Gastroesophageal sphincter (tissue), 4 donors: Measurements from ENCODE around the gene TAF13. TPM values are rescaled to one million over a fixed set of nuclear protein-coding genes. Genes with fewer than 3 reads are reported as not detected.
"Not testable (repeated sequence)": the region's sequence is repeated elsewhere in the genome, so short reads cannot be mapped to it uniquely, and the experiment has no call there.

Experiments
- ATAC-seq: fragments of 150-250 bp; one replicate; pipeline ENCODE4 v1.9.1; 2016; ENCODE audit warnings: mild to moderate bottlenecking, moderate library complexity
- H3K27ac ChIP-seq, 4 donors: fragments of 200-600 bp; sonication (generic) in 3 of 4; 1 replicate in 3 of 4; 2 replicates in 1 of 4; pipeline ENCODE4 v1.5.1; 2016 to 2019
- H3K27me3 ChIP-seq: fragments of 200-600 bp; sonication (generic); one replicate; pipeline ENCODE4 v1.5.1; 2019
- H3K36me3 ChIP-seq, 2 donors: fragments of 200-600 bp; sonication (generic); one replicate each; pipeline ENCODE4 v1.5.1; 2019; ENCODE audit warnings: control low read depth in 1 of 2
- H3K4me1 ChIP-seq, 3 donors: fragments of 200-600 bp; sonication (generic); 1 replicate in 2 of 3; 2 replicates in 1 of 3; pipeline ENCODE4 v1.5.1; 2016 to 2019; ENCODE audit warnings: control low read depth in 2 of 3
- H3K4me3 ChIP-seq, 2 donors: fragments of 200-600 bp; sonication (generic); one replicate each; pipeline ENCODE4 v1.5.1; 2019; ENCODE audit warnings: mild to moderate bottlenecking in 1 of 2, moderate library complexity in 1 of 2
- H3K9me3 ChIP-seq, 3 donors: fragments of 200-600 bp; sonication (generic); one replicate each; pipeline ENCODE4 v1.5.1; 2017 to 2019; ENCODE audit warnings: control low read depth in 2 of 3
- CTCF ChIP-seq, 4 experiments: fragments of 200-600 bp in 2 of 4; fragments of 450-650 bp in 2 of 4; sonication (generic) in 1 of 4; IDR thresholded peaks; one replicate each; pipeline ENCODE4 v1.5.1; 2017 to 2019; ENCODE audit warnings: antibody characterized with exemption in 4 of 4, mild to moderate bottlenecking in 2 of 4, moderate library complexity in 2 of 4
- EP300 ChIP-seq: sonication (generic); formaldehyde crosslinking; IDR thresholded peaks from one replicate; pipeline ENCODE4 v1.6.1; 2017; ENCODE audit warnings: antibody characterized with exemption, mild to moderate bottlenecking
- POLR2A ChIP-seq, 2 donors: fragments of 450-650 bp; IDR thresholded peaks; one replicate each; pipeline ENCODE4 v1.6.1; 2017; ENCODE audit warnings: antibody characterized with exemption in 2 of 2, mild to moderate bottlenecking in 2 of 2, moderate library complexity in 1 of 2
- POLR2AphosphoS5 ChIP-seq: sonication (generic); formaldehyde crosslinking; IDR thresholded peaks from one replicate; pipeline ENCODE4 v1.6.1; 2017; ENCODE audit warnings: antibody characterized with exemption
- WGBS, 2 donors: methylation state at CpG; one replicate each; pipeline ENCODE4 v1.1.5; 2018; ENCODE audit warnings: low coverage in 1 of 2; 5-methylcytosine and 5-hydroxymethylcytosine counted together
- total RNA-seq, 4 donors: library from RNA; depleted of rRNA; stranded (reverse); fragments of >200 nt; gene quantifications; one replicate each; pipeline ENCODE4 v1.1.0, GENCODE V29; 2016

The TAF13 gene
- total RNA-seq, 4 donors from 2014 or later: 54.8 to 73.1 (median 59.1) TPM

- Histone ChIP-seq H3K27ac (no peak overlapping the region), H3K36me3 (peaks cover 0 to 73% of the 10 kb centered on the region in 2 donors), H3K9me3 (no peaks in the 10 kb centered on the region), H3K4me1 (no peaks in the 10 kb centered on the region), H3K27me3 (no peaks in the 10 kb centered on the region), H3K4me3 (no peak overlapping the region)
- 88 to 94% methylated on average over 2 to 3 of the region's 3 CpGs for WGBS, 2 donors
- TF ChIP-seq CTCF (IDR thresholded peaks at IDR 0.05) (no peak), POLR2A (IDR thresholded peaks at IDR 0.05) (no peak), EP300 (no peak), POLR2AphosphoS5 (no peak)
- ATAC-seq: no peak
These were observed 10.7 kb downstream of the TAF13 start for GRCh38 chr1:109065137-109065536.

GRCh38 chr1:109061183-109061582 is 14.6 kb downstream of the TAF13 start:
- ATAC-seq: no peak
- H3K27ac ChIP-seq: no peak overlapping the region
- H3K27me3 ChIP-seq: no peaks in the 10 kb centered on the region
- TF ChIP-seq EP300: no peak
- TF ChIP-seq POLR2A (IDR thresholded peaks at IDR 0.05): no peak
- TF ChIP-seq CTCF (IDR thresholded peaks at IDR 0.05): no peak
- TF ChIP-seq POLR2AphosphoS5: no peak
- 50% methylated on average over 4 of the region's 4 CpGs; no CpG with 5 or more reads in 1 of the 2 donors for WGBS, 2 donors
- H3K4me3 ChIP-seq: no peak overlapping the region
- no peaks in the 10 kb centered on the region for H3K9me3 ChIP-seq
- no peaks in the 10 kb centered on the region for H3K4me1 ChIP-seq
- peaks cover 0 to 41% of the 10 kb centered on the region in 2 donors for H3K36me3 ChIP-seq

DNA sequence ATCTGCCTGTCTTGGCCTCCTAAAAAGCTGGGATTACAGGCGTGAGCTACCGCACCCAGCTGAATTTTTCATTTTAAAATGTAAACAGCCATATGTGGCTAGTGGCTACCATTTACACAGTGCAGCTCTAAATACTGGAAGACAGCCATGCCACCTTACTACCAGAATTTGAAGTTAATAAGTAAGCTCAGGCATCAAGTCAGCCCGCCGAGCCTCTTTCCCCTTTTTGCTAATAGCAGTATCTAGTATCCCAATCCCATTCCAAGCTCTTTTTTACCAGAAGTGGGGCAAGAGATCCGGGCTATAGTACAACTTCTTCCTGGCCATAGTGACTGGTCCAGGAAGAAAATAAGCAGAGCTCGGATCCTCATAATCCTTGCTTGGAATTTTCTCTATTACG is 15.1 kb downstream of the TAF13 start:
- peaks cover 0 to 37% of the 10 kb centered on the region in 2 donors for H3K36me3 ChIP-seq
- WGBS, 2 donors: 45 to 83% methylated on average over 2 to 7 of the region's 7 CpGs
- H3K9me3 ChIP-seq: no peaks in the 10 kb centered on the region
- H3K27ac ChIP-seq: no peak overlapping the region
- no peaks in the 10 kb centered on the region for H3K4me1 ChIP-seq
- H3K4me3 ChIP-seq: no peak overlapping the region
- ATAC-seq: no peak
- TF ChIP-seq POLR2AphosphoS5 (no peak), POLR2A (IDR thresholded peaks at IDR 0.05) (no peak), CTCF (IDR thresholded peaks at IDR 0.05) (no peak), EP300 (no peak)
- H3K27me3 ChIP-seq: no peaks in the 10 kb centered on the region

GRCh38 chr1:109059026-109059425 is 16.8 kb downstream of the TAF13 start:
- TF ChIP-seq POLR2AphosphoS5 (no peak), POLR2A (IDR thresholded peaks at IDR 0.05) (no peak), EP300 (no peak)

DNA sequence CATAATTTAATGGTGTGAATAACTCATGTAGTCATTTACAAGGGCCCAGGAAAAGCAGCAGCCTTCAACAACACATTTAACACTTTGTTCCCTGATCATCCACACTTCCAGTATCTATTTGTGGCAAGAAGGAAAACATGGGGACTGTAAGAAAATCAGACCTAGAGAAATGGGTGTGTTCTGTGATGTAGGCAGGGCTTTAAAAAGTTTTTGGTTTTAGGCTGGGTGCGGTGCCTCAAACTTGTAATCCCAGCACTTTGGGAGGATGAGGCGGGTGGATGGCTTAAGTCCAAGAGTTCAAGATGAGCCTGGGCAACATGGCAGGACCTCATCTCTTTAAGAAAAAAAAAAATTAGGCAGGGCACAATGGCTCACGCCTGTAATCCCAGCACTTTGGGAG is 19.7 kb downstream of the TAF13 start:
- no peaks in the 10 kb centered on the region for H3K4me1 ChIP-seq
- no peak overlapping the region for H3K4me3 ChIP-seq
- WGBS, 2 donors: 66 to 85% methylated on average over 3 of the region's 3 CpGs
- H3K9me3 ChIP-seq: no peaks in the 10 kb centered on the region
- H3K36me3 ChIP-seq: no peaks in the 10 kb centered on the region
- no peak overlapping the region for H3K27ac ChIP-seq
- H3K27me3 ChIP-seq: peaks cover 4% of the 10 kb centered on the region
- no peak for ATAC-seq
- TF ChIP-seq POLR2AphosphoS5 (no peak), POLR2A (IDR thresholded peaks at IDR 0.05) (no peak), EP300 (no peak), CTCF (IDR thresholded peaks at IDR 0.05) (no peak)

More at GRCh38 chr1:109059026-109059425, 16.8 kb downstream of the TAF13 start:
- ATAC-seq: no peak
- Histone ChIP-seq H3K4me1 (no peaks in the 10 kb centered on the region), H3K36me3 (peaks cover 0 to 20% of the 10 kb centered on the region in 2 donors), H3K4me3 (no peak overlapping the region), H3K27ac (no peak overlapping the region), H3K27me3 (no peaks in the 10 kb centered on the region), H3K9me3 (no peaks in the 10 kb centered on the region)

- not testable (repeated sequence) for H3K4me1 ChIP-seq, H3K9me3 ChIP-seq, ATAC-seq, H3K27ac ChIP-seq, H3K36me3 ChIP-seq, H3K4me3 ChIP-seq, H3K27me3 ChIP-seq
- WGBS, 2 donors: 100% methylated on average over 2 of the region's 3 CpGs; no CpG with 5 or more reads in 1 of the 2 donors
These were observed 23.7 kb downstream of the TAF13 start for GRCh38 chr1:109052145-109052544.
